Smooth muscle cell (in vitro differentiated cells): ENCODE measurements around the gene OR2A1. TPM values are rescaled to one million over a fixed set of nuclear protein-coding genes. Genes with fewer than 3 reads are reported as not detected.
"Not testable (repeated sequence)": the region's sequence is repeated elsewhere in the genome, so short reads cannot be mapped to it uniquely, and the experiment has no call there.

Source experiments
- DNase-seq: peaks from one replicate; lab custom pipeline; 2025; ENCODE audit not compliant: unreplicated experiment; lab: John Stamatoyannopoulos, UW
- H2AFZ ChIP-seq: fragments of 200-600 bp; sonication (generic); 2 replicates; pipeline ENCODE4 v1.6.0; 2016; ENCODE audit warnings: antibody characterized with exemption, low read depth, mild to moderate bottlenecking
- H3F3A ChIP-seq: fragments of 200-600 bp; sonication (generic); 2 replicates; pipeline ENCODE4 v1.6.0; 2017; ENCODE audit warnings: antibody characterized with exemption, low read depth
- H3K27ac ChIP-seq: fragments of 200-600 bp; sonication (generic); 2 replicates; pipeline ENCODE4 v1.5.1; 2016; ENCODE audit warnings: low read depth, mild to moderate bottlenecking
- H3K27me3 ChIP-seq: fragments of 200-600 bp; sonication (generic); 2 replicates; pipeline ENCODE4 v1.6.1; 2016; ENCODE audit warnings: low read depth, mild to moderate bottlenecking
- H3K36me3 ChIP-seq: fragments of 200-600 bp; sonication (generic); 2 replicates; pipeline ENCODE4 v1.5.1; 2016; ENCODE audit warnings: low read depth
- H3K4me1 ChIP-seq: fragments of 200-600 bp; sonication (generic); 2 replicates; pipeline ENCODE4 v1.5.1; 2016; ENCODE audit warnings: low read depth
- H3K4me2 ChIP-seq: fragments of 200-600 bp; sonication (generic); 2 replicates; pipeline ENCODE4 v1.6.0; 2016; ENCODE audit warnings: mild to moderate bottlenecking
- H3K4me3 ChIP-seq: fragments of 200-600 bp; sonication (generic); 2 replicates; pipeline ENCODE4 v1.5.1; 2016; ENCODE audit warnings: mild to moderate bottlenecking
- H3K79me2 ChIP-seq: fragments of 200-600 bp; sonication (generic); 2 replicates; pipeline ENCODE4 v1.6.0; 2016; ENCODE audit warnings: low read depth, mild to moderate bottlenecking
- H3K9ac ChIP-seq: fragments of 200-600 bp; sonication (generic); 2 replicates; pipeline ENCODE4 v1.6.0; 2016; ENCODE audit warnings: low read depth
- H3K9me3 ChIP-seq: fragments of 200-600 bp; sonication (generic); replicated peaks from 2 replicates; pipeline ENCODE4 v1.5.1; 2016; ENCODE audit warnings: low read depth
- H4K20me1 ChIP-seq: fragments of 200-600 bp; sonication (generic); 2 replicates; pipeline ENCODE4 v1.6.0; 2016; ENCODE audit warnings: low read depth
- WGBS: methylation state at CpG from one replicate; pipeline ENCODE4 v1.1.7; 2016; ENCODE audit warnings: low lambda C conversion rate; 5-methylcytosine and 5-hydroxymethylcytosine counted together
- polyA plus RNA-seq: library from polyadenylated mRNA; unstranded; fragments of >200 nt; fragmentation: Nextera tagmentation; extraction: Ambion mirVana; gene quantifications from 2 replicates; pipeline ENCODE4 v1.2.1, GENCODE V29; 2016
- total RNA-seq: library from RNA; depleted of rRNA; stranded (reverse); fragments of >200 nt; gene quantifications from 2 replicates; pipeline ENCODE4 v1.2.3, GENCODE V29; 2014

The OR2A1 gene, protein sequence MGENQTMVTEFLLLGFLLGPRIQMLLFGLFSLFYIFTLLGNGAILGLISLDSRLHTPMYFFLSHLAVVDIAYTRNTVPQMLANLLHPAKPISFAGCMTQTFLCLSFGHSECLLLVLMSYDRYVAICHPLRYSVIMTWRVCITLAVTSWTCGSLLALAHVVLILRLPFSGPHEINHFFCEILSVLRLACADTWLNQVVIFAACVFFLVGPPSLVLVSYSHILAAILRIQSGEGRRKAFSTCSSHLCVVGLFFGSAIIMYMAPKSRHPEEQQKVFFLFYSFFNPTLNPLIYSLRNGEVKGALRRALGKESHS
- not detected in 2 replicates for total RNA-seq
- 0.07 TPM in 1 of 2 replicates, not detected in the other for polyA plus RNA-seq

DNA sequence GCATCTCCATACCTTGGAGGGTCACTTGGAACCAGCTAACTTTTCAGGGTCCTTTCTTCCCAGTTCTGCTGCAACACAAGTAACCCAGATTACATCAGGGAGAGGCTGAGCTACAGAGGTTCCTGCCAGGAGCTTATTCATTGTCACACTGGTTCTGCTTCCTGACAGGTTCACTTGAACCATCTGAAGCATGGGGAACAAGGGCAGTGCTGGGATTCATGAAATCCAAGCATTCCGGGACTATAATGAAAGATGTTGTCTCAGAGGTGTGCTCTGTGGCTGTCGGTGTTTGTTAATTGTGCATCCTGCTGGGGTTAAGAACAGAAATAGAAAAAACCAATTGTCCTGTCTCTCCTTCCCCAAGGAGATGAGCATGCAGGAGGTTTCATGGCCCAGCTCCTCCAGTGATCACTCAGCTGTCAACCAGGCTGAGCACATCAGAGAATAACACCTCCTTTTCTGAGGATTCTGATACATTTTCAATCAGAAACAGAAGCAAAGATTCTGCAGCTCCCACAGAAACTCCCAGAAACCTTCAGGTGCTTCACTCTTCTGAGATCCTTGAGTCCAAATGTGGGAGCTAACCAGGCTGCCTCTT, at the start of gene OR2A1:
Gene OR2A1 (plus strand): TSS at position 548 of the 598 bp plus-strand sequence. CDS start 5,706 bp downstream, outside the sequence.
- H4K20me1 ChIP-seq, H3K9me3 ChIP-seq, H3K4me3 ChIP-seq, H3K36me3 ChIP-seq, H3K4me1 ChIP-seq, H2AFZ ChIP-seq, H3K79me2 ChIP-seq, DNase-seq, H3K27me3 ChIP-seq, H3K4me2 ChIP-seq, H3K9ac ChIP-seq, H3K27ac ChIP-seq, H3F3A ChIP-seq: not testable (repeated sequence)
- WGBS = no CpG with 5 or more reads among the region's 2 CpGs

DNA sequence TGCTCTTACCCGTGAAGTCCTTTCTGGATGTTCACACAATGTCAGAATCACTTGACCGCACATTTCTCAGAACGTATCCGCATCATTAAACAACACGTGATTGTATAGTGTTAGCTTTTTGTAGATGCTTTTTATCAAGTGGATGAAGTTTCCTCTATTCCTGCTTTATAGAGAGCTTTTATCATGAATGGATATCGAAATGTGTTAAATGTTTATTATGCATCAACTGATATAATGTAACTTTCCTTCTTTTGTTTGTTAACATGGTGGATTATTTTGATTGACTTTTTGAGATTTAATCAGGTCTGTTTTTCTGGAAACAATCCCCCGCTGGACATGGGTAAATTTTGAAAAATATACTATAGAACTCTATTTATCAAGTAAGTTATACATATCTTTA, 47.5 kb upstream of the OR2A1 start, which contains the start of gene OR2A7:
Gene OR2A7 (minus strand): TSS at position 101 of the 400 bp plus-strand sequence. CDS start 5,164 bp downstream, outside the sequence.
- WGBS = 94% methylated on average over 7 of the region's 7 CpGs
- H2AFZ ChIP-seq, H3F3A ChIP-seq, H4K20me1 ChIP-seq, H3K27ac ChIP-seq, H3K36me3 ChIP-seq, H3K9ac ChIP-seq, H3K27me3 ChIP-seq, H3K4me3 ChIP-seq, H3K4me1 ChIP-seq, H3K9me3 ChIP-seq, H3K4me2 ChIP-seq, DNase-seq, H3K79me2 ChIP-seq: not testable (repeated sequence)

DNA sequence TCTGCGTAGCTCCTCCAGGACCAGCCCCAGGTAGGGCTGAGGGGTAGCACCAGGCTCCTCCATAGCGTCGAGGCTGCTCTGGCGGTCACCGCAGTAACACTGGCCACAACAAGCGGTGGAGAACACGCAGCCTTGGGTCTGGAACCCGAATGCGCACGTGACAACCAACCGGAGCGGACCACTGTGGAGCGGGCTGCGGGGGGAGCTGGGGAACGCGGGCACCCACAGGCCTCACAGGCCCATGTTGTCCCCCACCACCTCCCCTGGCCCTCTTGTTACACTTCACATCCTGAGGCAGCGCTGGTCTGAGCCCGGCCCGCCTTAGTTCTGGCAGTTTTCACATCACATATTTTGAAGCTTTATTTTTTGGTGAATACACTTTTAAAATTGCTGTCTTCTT, 43.0 kb upstream of the OR2A1 start, which contains the start of gene CTAGE8:
Gene CTAGE8 (minus strand): TSS at position 101 of the 400 bp plus-strand sequence. CDS start 38 bp downstream, at position 63.
- H3F3A ChIP-seq = not testable (repeated sequence)
- no CpG with 5 or more reads among the region's 19 CpGs for WGBS

DNA sequence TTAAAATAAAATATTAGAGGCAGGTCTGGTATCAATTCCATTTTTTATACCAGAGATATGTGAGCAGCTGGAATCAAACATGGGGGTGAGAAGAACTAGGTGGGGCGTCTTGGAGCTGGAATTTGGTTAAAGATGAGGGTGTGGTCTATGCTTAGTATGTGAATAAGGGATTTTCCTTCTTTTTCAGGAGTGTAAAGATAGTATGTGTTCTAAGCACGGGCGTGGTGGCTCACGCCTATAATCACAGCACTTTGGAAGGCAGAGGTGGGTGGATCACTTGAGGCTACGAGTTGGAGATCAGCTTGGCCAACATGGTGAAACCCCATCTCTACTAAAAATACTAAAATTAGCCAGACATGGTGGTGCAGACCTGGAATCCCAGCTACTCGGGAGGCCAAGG, 36.9 kb upstream of the OR2A1 start:
- H3K4me1 ChIP-seq, DNase-seq, H4K20me1 ChIP-seq, H3K4me2 ChIP-seq, H3K27ac ChIP-seq, H2AFZ ChIP-seq, H3K36me3 ChIP-seq, H3K9me3 ChIP-seq, H3K79me2 ChIP-seq, H3F3A ChIP-seq, H3K4me3 ChIP-seq, H3K9ac ChIP-seq, H3K27me3 ChIP-seq: not testable (repeated sequence)
- 93% methylated on average over 6 of the region's 6 CpGs for WGBS

More for the DNA sequence above, 43.0 kb upstream of the OR2A1 start, which contains the start of gene CTAGE8:
- H3K27me3 ChIP-seq, H3K4me2 ChIP-seq, DNase-seq, H4K20me1 ChIP-seq, H3K9me3 ChIP-seq, H3K4me3 ChIP-seq, H2AFZ ChIP-seq, H3K27ac ChIP-seq, H3K4me1 ChIP-seq, H3K9ac ChIP-seq, H3K36me3 ChIP-seq, H3K79me2 ChIP-seq: not testable (repeated sequence)

DNA sequence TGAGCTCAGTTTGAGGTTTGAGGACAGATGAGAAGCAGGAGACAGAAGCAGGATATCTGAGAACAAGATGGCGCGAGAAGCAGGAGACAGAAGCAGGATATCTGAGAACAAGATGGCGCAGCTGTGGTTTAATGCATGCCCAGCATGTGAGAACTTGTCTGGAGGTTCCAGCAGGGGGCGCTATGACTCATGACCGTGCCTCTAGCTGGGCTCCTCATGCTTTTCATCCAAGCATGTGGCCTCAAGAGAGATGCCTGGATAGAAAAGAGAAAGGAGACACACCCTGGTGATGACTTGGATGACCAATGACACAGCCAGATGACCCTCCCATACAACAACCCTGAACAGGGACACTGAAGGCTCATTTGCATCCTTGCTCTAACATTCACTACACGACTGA, 32.2 kb upstream of the OR2A1 start:
- H4K20me1 ChIP-seq = not testable (repeated sequence)

DNA sequence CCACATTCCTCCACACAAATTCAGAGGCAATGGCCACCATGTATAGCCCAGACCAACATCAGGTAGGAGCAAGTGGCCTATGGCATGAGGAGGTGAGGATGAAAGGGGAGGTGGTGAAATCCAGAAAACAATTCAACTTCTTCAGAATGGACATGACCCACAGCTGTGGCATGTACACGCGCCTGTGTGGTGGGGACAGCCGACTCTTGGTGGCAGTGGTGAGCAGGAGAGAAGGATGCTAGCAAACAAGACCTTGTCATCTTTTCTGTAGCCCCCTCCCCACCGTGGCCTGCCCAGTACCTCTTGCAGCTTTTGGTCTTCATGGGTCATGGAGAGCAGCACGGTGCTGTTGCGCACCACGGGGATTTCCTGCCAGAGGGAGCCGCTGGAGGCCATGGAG, 30.2 kb upstream of the OR2A1 start:
- not testable (repeated sequence) for H3K27me3 ChIP-seq, H3K9me3 ChIP-seq, H3K9ac ChIP-seq, H3K4me2 ChIP-seq, H3K79me2 ChIP-seq, H3F3A ChIP-seq, H4K20me1 ChIP-seq, H3K4me3 ChIP-seq, H3K27ac ChIP-seq, H3K4me1 ChIP-seq, H3K36me3 ChIP-seq, H2AFZ ChIP-seq, DNase-seq
- no CpG with 5 or more reads among the region's 8 CpGs for WGBS

More for the DNA sequence above, 32.2 kb upstream of the OR2A1 start:
- not testable (repeated sequence) for DNase-seq, H3K4me1 ChIP-seq, H3K27me3 ChIP-seq, H3K9me3 ChIP-seq, H3K79me2 ChIP-seq, H3F3A ChIP-seq, H3K4me2 ChIP-seq, H3K4me3 ChIP-seq, H3K9ac ChIP-seq, H3K36me3 ChIP-seq, H3K27ac ChIP-seq, H2AFZ ChIP-seq
- 98% methylated on average over 3 of the region's 6 CpGs for WGBS

DNA sequence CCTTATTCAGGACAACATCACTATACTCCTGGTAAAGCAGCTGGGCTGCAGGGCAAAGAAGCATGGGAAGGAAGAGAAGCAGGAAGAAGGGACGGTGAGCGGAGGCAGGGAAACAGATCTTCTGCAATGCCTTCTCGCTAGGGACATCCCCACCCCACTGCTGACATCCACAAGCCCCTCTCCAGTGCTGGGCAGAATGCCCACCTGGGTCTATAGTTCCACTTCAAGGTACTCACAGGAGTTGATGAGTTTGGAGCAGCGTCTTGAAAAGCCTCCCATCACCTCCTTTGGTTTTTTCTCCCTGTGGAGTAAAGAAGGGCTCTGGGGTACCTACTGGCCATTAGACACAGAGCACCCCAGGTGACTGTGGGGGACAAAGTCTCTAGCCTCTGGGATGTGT, 29.7 kb upstream of the OR2A1 start:
- H3K4me3 ChIP-seq, H3K27me3 ChIP-seq, H3K27ac ChIP-seq, H3K4me2 ChIP-seq, H3K9me3 ChIP-seq, H3K79me2 ChIP-seq, H3K4me1 ChIP-seq, H3K36me3 ChIP-seq, DNase-seq, H4K20me1 ChIP-seq, H2AFZ ChIP-seq, H3K9ac ChIP-seq, H3F3A ChIP-seq: not testable (repeated sequence)
- WGBS = 98% methylated on average over 3 of the region's 4 CpGs

DNA sequence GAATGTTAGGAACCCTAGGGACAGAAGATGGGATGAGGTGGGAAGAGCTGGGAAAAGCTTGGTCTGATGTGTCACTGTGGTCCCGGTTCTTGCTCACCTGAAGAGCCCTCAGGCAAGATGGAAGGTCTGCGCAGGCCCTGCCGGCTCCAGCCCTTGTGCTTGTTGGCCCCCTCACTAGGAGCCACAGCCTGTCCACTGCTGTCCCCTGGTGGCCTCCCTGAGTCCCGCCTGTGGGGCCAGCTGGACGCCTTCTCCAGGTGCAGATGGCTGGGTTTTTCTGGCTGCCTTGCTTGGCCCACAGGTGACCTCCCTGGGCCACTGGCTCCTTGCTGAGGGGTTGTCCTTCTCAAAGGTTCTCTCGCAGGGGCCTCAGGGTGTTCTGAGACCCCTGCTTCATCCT, 28.5 kb upstream of the OR2A1 start:
- H3K27me3 ChIP-seq, DNase-seq, H3K79me2 ChIP-seq, H3F3A ChIP-seq, H3K27ac ChIP-seq, H3K4me3 ChIP-seq, H3K9me3 ChIP-seq, H3K9ac ChIP-seq, H2AFZ ChIP-seq, H3K36me3 ChIP-seq, H3K4me2 ChIP-seq, H4K20me1 ChIP-seq, H3K4me1 ChIP-seq: not testable (repeated sequence)
- no CpG with 5 or more reads among the region's 6 CpGs for WGBS
